Neuronal stem cell (in vitro differentiated cells): ENCODE data around the gene KLHDC7A.

ENCODE experiments used
- DNase-seq: peaks from one replicate; pipeline ENCODE4 v3.0.0-alpha.2; 2013; ENCODE audit warnings: low spot score
- H2AFZ ChIP-seq: one replicate; pipeline ENCODE4 v1.6.1; 2013; ENCODE audit warnings: mild to moderate bottlenecking, low read length, inconsistent platforms
- H2AK5ac ChIP-seq: 2 replicates; pipeline ENCODE4 v1.6.1; 2013; ENCODE audit warnings: low read depth, mild to moderate bottlenecking, inconsistent platforms, low read length, moderate library complexity, mixed read lengths
- H2BK120ac ChIP-seq: 2 replicates; pipeline ENCODE4 v1.6.1; 2013; ENCODE audit warnings: low read depth, mild to moderate bottlenecking, inconsistent platforms, low read length, moderate library complexity, mixed read lengths
- H2BK12ac ChIP-seq: one replicate; pipeline ENCODE4 v1.6.1; 2013; ENCODE audit warnings: low read length, inconsistent platforms
- H2BK15ac ChIP-seq: 2 replicates; pipeline ENCODE4 v1.6.1; 2013; ENCODE audit warnings: mild to moderate bottlenecking, low read length, inconsistent platforms, mixed read lengths
- H2BK5ac ChIP-seq: one replicate; pipeline ENCODE4 v1.6.1; 2013; ENCODE audit warnings: inconsistent platforms, mild to moderate bottlenecking, low read length, moderate library complexity
- H3K14ac ChIP-seq: one replicate; pipeline ENCODE4 v1.6.1; 2013; ENCODE audit warnings: low read length, inconsistent platforms
- H3K18ac ChIP-seq: 2 replicates; pipeline ENCODE4 v1.6.1; 2013; ENCODE audit warnings: low read length, inconsistent platforms
- H3K23ac ChIP-seq: 2 replicates; pipeline ENCODE4 v1.6.1; 2013; ENCODE audit warnings: low read depth, mild to moderate bottlenecking, mixed read lengths, low read length, inconsistent platforms; ENCODE audit not compliant: poor library complexity
- H3K27ac ChIP-seq: replicated peaks from 3 replicates; pipeline ENCODE4 v1.5.1; 2013; ENCODE audit warnings: low read length, inconsistent platforms
- H3K27me3 ChIP-seq, 3 experiments: 2 replicates each; pipeline ENCODE4 v1.6.1; 2013; ENCODE audit warnings: low read length in 3 of 3, mild to moderate bottlenecking in 2 of 3, inconsistent platforms in 1 of 3, low read depth in 1 of 3, mixed read lengths in 1 of 3, moderate library complexity in 1 of 3; ENCODE audit not compliant: control insufficient read depth in 3 of 3, insufficient read depth in 3 of 3
- H3K36me3 ChIP-seq, 2 donors: replicated peaks in 1 of 2; 2 replicates each; pipeline ENCODE4 v1.6.1; 2013; ENCODE audit warnings: low read length in 2 of 2; ENCODE audit not compliant: control insufficient read depth in 2 of 2, insufficient read depth in 2 of 2
- H3K4ac ChIP-seq: 2 replicates; pipeline ENCODE4 v1.6.1; 2013; ENCODE audit warnings: inconsistent platforms, mild to moderate bottlenecking, low read length, moderate library complexity
- H3K4me1 ChIP-seq, 2 donors: 1 replicate in 1 of 2; 2 replicates in 1 of 2; pipeline ENCODE4 v1.6.1; 2013; ENCODE audit warnings: low read length in 2 of 2, low read depth in 1 of 2; ENCODE audit not compliant: control insufficient read depth in 2 of 2, insufficient read depth in 1 of 2
- H3K4me2 ChIP-seq: one replicate; pipeline ENCODE4 v1.6.1; 2013; ENCODE audit warnings: mild to moderate bottlenecking, low read length, inconsistent platforms; ENCODE audit not compliant: insufficient read depth, poor library complexity, severe bottlenecking
- H3K4me3 ChIP-seq, 2 donors: 2 replicates each; pipeline ENCODE4 v1.5.1; 2013; ENCODE audit warnings: low read length in 2 of 2, mild to moderate bottlenecking in 2 of 2, inconsistent platforms in 1 of 2, moderate library complexity in 1 of 2
- H3K79me1 ChIP-seq: one replicate; pipeline ENCODE4 v1.6.1; 2013; ENCODE audit warnings: low read depth, mild to moderate bottlenecking, inconsistent platforms, low read length, moderate library complexity
- H3K9ac ChIP-seq: one replicate; pipeline ENCODE4 v1.6.1; 2013; ENCODE audit warnings: mild to moderate bottlenecking, low read depth, low read length, inconsistent platforms; ENCODE audit not compliant: poor library complexity
- H3K9me3 ChIP-seq, 2 donors: replicated peaks in 1 of 2; 2 replicates each; pipeline versions ENCODE3 to v1.6.1; 2013; ENCODE audit warnings: low read length in 2 of 2, mild to moderate bottlenecking in 2 of 2, inconsistent platforms in 1 of 2, low read depth in 1 of 2, mixed read lengths in 1 of 2, moderate library complexity in 1 of 2; ENCODE audit not compliant: control insufficient read depth in 2 of 2, insufficient read depth in 1 of 2
- H4K8ac ChIP-seq: one replicate; pipeline ENCODE4 v1.6.1; 2013; ENCODE audit warnings: low read depth, mild to moderate bottlenecking, inconsistent platforms, low read length, moderate library complexity
- H4K91ac ChIP-seq: one replicate; pipeline ENCODE4 v1.6.1; 2013; ENCODE audit warnings: low read length, low read depth, mild to moderate bottlenecking, inconsistent platforms; ENCODE audit not compliant: poor library complexity
- WGBS, 2 donors: extraction: QIAGEN DNeasy Blood & Tissue Kit; methylation state at CpG; one replicate each; pipeline ENCODE4 v1.1.7; 2013; ENCODE audit warnings: missing lambda C conversion rate in 2 of 2, mixed read lengths in 1 of 2; ENCODE audit not compliant: insufficient read length in 2 of 2, insufficient replicate concordance in 1 of 2; ENCODE audit errors: extremely low coverage in 2 of 2; 5-methylcytosine and 5-hydroxymethylcytosine counted together

Gene KLHDC7A

DNA sequence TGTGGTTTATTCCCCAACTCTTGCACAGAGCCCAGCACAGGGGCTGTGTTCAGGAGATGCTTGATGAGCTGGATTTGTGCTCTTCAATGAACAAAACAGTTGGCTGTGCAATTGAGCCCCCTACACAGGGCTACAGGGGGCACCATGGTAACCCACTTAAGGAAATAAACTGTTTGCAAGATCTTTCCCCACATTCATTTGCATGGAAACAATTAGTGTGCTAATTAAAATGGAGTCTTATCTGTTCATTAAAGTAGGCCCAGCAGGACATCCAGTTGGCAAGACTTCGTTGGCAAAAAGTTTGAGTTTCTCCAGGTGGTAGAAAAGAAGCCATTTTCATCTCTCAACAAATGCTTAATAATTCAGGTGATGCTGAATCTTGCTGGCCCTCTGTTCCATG lies 15.3 kb downstream of the KLHDC7A start:
- H3K79me1 ChIP-seq: no peaks in the 10 kb centered on the region
- H2BK5ac ChIP-seq: no peak overlapping the region
- H2AFZ ChIP-seq: no peak overlapping the region
- peaks cover 0 to 2% of the 10 kb centered on the region in 2 donors for H3K9me3 ChIP-seq
- no peak overlapping the region for H3K18ac ChIP-seq
- no peak overlapping the region for H3K4me2 ChIP-seq
- H2BK15ac ChIP-seq: no peak overlapping the region
- H4K8ac ChIP-seq: no peak overlapping the region
- H2BK120ac ChIP-seq: no peak overlapping the region
- no peak overlapping the region for H4K91ac ChIP-seq
- no peak overlapping the region for H3K27ac ChIP-seq
- H3K23ac ChIP-seq: no peak overlapping the region
- H3K4ac ChIP-seq: no peak overlapping the region
- WGBS, 2 donors: no CpG with 5 or more reads among the region's 1 CpG
- no peaks in the 10 kb centered on the region for H3K4me1 ChIP-seq
- no peaks in the 10 kb centered on the region for H3K36me3 ChIP-seq
- no peak overlapping the region for H3K4me3 ChIP-seq
- no peak overlapping the region for H2AK5ac ChIP-seq
- H3K27me3 ChIP-seq: no peaks in the 10 kb centered on the region
- H3K14ac ChIP-seq: no peak overlapping the region
- no peak for DNase-seq
- no peak overlapping the region for H2BK12ac ChIP-seq
- no peak overlapping the region for H3K9ac ChIP-seq

DNA sequence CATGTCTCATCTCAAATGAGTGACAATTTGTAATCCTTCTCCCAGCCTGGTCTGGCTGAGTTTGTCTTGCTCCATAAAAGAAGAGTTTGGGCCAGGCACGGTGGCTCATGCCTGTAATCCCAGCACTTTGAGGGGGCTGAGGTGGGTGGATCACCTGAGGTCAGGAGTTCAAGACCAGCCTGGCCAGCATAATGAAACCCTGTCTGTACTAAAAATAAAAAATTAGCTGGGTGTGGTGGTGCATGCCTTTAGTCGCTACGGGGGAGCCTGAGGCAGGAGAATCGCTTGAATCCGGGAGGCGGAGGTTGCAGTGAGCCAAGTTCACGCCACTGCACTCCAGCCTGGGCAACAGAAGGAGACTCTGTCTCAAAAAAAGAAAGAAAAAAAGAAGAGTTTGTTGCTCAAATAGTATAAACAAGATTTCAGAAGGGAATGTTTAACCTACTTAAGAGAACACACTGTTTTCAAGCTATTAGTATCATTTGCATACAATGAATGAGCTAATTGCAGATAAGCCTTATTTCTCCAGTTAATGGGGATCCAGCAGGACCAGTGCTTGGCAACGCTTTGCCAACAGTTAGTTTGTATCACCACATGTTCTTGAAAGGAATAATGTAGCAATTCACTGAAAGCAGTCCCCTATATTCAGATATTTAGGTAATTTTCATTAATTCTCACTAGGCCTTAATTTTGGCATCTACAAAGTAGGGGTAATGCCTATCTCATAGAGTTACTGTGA lies 15.9 kb downstream of the KLHDC7A start:
- Histone ChIP-seq H3K4me1 (no peaks in the 10 kb centered on the region), H3K27me3 (no peaks in the 10 kb centered on the region), H3K4ac (no peak overlapping the region), H4K91ac (no peak overlapping the region), H3K14ac (no peak overlapping the region), H2AFZ (no peak overlapping the region), H2AK5ac (no peak overlapping the region), H4K8ac (no peak overlapping the region), H3K27ac (no peak overlapping the region), H3K9ac (no peak overlapping the region), H3K18ac (no peak overlapping the region), H3K4me3 (no peak overlapping the region), H2BK5ac (no peak overlapping the region), H3K36me3 (no peaks in the 10 kb centered on the region), H2BK15ac (no peak overlapping the region), H3K79me1 (no peaks in the 10 kb centered on the region), H2BK120ac (no peak overlapping the region), H3K4me2 (no peak overlapping the region), H3K23ac (no peak overlapping the region), H2BK12ac (no peak overlapping the region), H3K9me3 (peaks cover 0 to 2% of the 10 kb centered on the region in 2 donors)
- no peak for DNase-seq
- no CpG with 5 or more reads among the region's 8 CpGs for WGBS, 2 donors

DNA sequence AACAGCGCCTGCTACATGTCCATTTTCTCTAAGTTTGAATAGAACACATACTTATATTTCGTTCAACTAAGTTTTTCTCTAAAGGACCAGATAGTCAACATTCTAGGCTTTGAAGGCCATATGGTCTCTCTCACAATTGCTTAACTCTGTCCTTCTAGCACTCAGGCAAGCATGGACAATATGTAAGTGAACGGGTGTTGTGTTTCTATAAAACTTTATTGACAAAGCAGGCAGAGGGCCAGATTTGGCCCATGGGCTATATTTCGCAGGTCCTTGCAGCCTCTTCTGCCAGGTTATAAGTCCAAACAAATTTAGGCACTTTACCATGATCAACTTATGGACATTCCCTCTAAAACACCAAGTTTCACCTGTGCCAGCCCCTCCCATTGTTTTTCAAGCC lies 21.1 kb downstream of the KLHDC7A start:
- H3K9ac ChIP-seq: no peak overlapping the region
- DNase-seq: no peak
- H2BK15ac ChIP-seq: no peak overlapping the region
- H3K9me3 ChIP-seq: no peaks in the 10 kb centered on the region
- no peak overlapping the region for H2BK12ac ChIP-seq
- no peaks in the 10 kb centered on the region for H3K27me3 ChIP-seq
- H3K36me3 ChIP-seq: no peaks in the 10 kb centered on the region
- no peak overlapping the region for H3K18ac ChIP-seq
- no peak overlapping the region for H2AFZ ChIP-seq
- no peak overlapping the region for H2AK5ac ChIP-seq
- H3K4me3 ChIP-seq: no peak overlapping the region
- H3K4me2 ChIP-seq: no peak overlapping the region
- no peak overlapping the region for H2BK5ac ChIP-seq
- H3K4ac ChIP-seq: no peak overlapping the region
- H3K14ac ChIP-seq: no peak overlapping the region
- H3K4me1 ChIP-seq: no peaks in the 10 kb centered on the region
- no peaks in the 10 kb centered on the region for H3K79me1 ChIP-seq
- no peak overlapping the region for H4K91ac ChIP-seq
- no peak overlapping the region for H2BK120ac ChIP-seq
- no CpG with 5 or more reads among the region's 4 CpGs for WGBS, 2 donors
- no peak overlapping the region for H3K27ac ChIP-seq
- H4K8ac ChIP-seq: no peak overlapping the region
- H3K23ac ChIP-seq: no peak overlapping the region

GRCh38 chr1:18504609-18505008 lies 23.9 kb downstream of the KLHDC7A start:
- Histone ChIP-seq H3K79me1 (no peaks in the 10 kb centered on the region), H4K91ac (no peak overlapping the region), H3K18ac (no peak overlapping the region), H3K27ac (no peak overlapping the region), H2BK5ac (no peak overlapping the region), H3K23ac (no peak overlapping the region), H2BK15ac (no peak overlapping the region), H2AK5ac (no peak overlapping the region), H3K9me3 (no peaks in the 10 kb centered on the region), H2BK12ac (no peak overlapping the region), H2BK120ac (no peak overlapping the region), H3K4me3 (no peak overlapping the region), H3K36me3 (no peaks in the 10 kb centered on the region), H3K4me1 (no peaks in the 10 kb centered on the region), H3K4me2 (no peak overlapping the region), H4K8ac (no peak overlapping the region), H2AFZ (no peak overlapping the region), H3K4ac (no peak overlapping the region), H3K14ac (no peak overlapping the region), H3K9ac (no peak overlapping the region), H3K27me3 (no peaks in the 10 kb centered on the region)
- no CpG with 5 or more reads among the region's 3 CpGs for WGBS, 2 donors
- DNase-seq: no peak
